Kidney epithelial cell (primary cell): ENCODE data around the gene OR1S2. TPM values are rescaled to one million over a fixed set of nuclear protein-coding genes. Genes with fewer than 3 reads are reported as not detected.

Source experiments
- DNase-seq: peaks from one replicate; pipeline ENCODE4 v3.0.0-alpha.2; 2010; ENCODE audit warnings: low read depth
- H3K27me3 ChIP-seq: 2 replicates; pipeline ENCODE4 v1.6.0; 2011; ENCODE audit warnings: low read length; ENCODE audit not compliant: control insufficient read depth, insufficient read depth
- H3K36me3 ChIP-seq: 2 replicates; pipeline ENCODE4 v1.5.1; 2011; ENCODE audit warnings: low read length; ENCODE audit not compliant: control insufficient read depth, insufficient read depth
- H3K4me3 ChIP-seq: 2 replicates; pipeline ENCODE4 v1.5.1; 2011; ENCODE audit warnings: low read depth, mild to moderate bottlenecking, control low read depth, low read length
- CTCF ChIP-seq: IDR thresholded peaks from 2 replicates; pipeline ENCODE4 v1.5.1; 2011; ENCODE audit warnings: mild to moderate bottlenecking, moderate library complexity, low read length, control low read depth, inconsistent platforms; ENCODE audit not compliant: insufficient read depth, poor library complexity, severe bottlenecking
- total RNA-seq: library from RNA; depleted of rRNA; stranded (reverse); fragments of >200 nt; gene quantifications from 2 replicates; pipeline ENCODE4 v1.2.3, GENCODE V29; 2015

The OR1S2 gene
- total RNA-seq, 1 donor from 2014 or later, result not detected

- DNase-seq, result no peak
- Histone ChIP-seq H3K36me3 (no peaks in the 10 kb centered on the region), H3K27me3 (no peaks in the 10 kb centered on the region), H3K4me3 (no peak overlapping the region)
- TF ChIP-seq CTCF, result no peak
These were observed 4.7 kb downstream of the OR1S2 start for GRCh38 chr11:58199271-58199670.

- H3K4me3 ChIP-seq, result no peak overlapping the region
- H3K36me3 ChIP-seq, result no peaks in the 10 kb centered on the region
- no peak for DNase-seq
- no peaks in the 10 kb centered on the region for H3K27me3 ChIP-seq
- TF ChIP-seq CTCF, result no peak
These were observed 8.0 kb downstream of the OR1S2 start for GRCh38 chr11:58195939-58196338.

- Histone ChIP-seq H3K4me3 (no peak overlapping the region), H3K36me3 (no peaks in the 10 kb centered on the region), H3K27me3 (no peaks in the 10 kb centered on the region)
- no peak for DNase-seq
- TF ChIP-seq CTCF, result no peak
These were observed 10.6 kb downstream of the OR1S2 start for GRCh38 chr11:58193391-58193790.

GRCh38 chr11:58192229-58192628 is 11.7 kb downstream of the OR1S2 start:
- Histone ChIP-seq H3K27me3 (no peaks in the 10 kb centered on the region), H3K4me3 (no peak overlapping the region), H3K36me3 (no peaks in the 10 kb centered on the region)
- DNase-seq, result no peak
- TF ChIP-seq CTCF, result no peak

- no peaks in the 10 kb centered on the region for H3K27me3 ChIP-seq
- no peak for TF ChIP-seq CTCF
- no peak within 1 kb of the TSS for H3K4me3 ChIP-seq
- H3K36me3 ChIP-seq, result no peaks in the 10 kb centered on the region
- DNase-seq, result no peak
These were observed 15.2 kb downstream of the OR1S2 start, which contains the start of gene OR9Q2 for GRCh38 chr11:58188770-58189169. OR9Q2 (plus strand) TSS chr11:58189070; CDS start chr11:58190491, 1,421 bp downstream.

- Histone ChIP-seq H3K27me3 (no peaks in the 10 kb centered on the region), H3K36me3 (no peaks in the 10 kb centered on the region), H3K4me3 (no peak overlapping the region)
- no peak for TF ChIP-seq CTCF
- DNase-seq, result no peak
These were observed 17.0 kb downstream of the OR1S2 start for GRCh38 chr11:58186938-58187337.
